Measurements from ENCODE around the gene PPP1R37.

Gene PPP1R37

DNA sequence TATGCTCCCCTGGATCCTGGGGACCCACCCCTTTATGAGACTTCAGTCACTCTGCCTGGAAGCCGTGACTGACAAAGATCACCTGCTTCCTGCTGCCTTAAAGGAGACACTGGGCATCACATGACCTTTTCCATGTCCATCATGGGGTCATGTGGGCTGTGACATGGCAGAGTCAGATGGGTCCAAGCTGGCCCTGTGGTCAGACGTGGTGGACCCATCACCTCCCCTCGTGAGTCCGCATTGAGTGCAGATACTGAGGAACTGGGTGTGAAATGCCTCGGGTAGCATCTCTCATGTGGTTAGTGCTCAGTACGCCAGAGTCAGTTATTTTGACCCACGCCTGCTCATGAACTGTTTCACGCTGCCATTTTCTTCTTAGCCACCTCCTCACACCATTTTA is 40.7 kb downstream of the PPP1R37 start:
- POLR2A ChIA-PET: no interaction called here
- H3K4me3 ChIP-seq (ENCODE audit: low read depth, low read length): no peak overlapping the region
- TF ChIP-seq, protein P1, sequence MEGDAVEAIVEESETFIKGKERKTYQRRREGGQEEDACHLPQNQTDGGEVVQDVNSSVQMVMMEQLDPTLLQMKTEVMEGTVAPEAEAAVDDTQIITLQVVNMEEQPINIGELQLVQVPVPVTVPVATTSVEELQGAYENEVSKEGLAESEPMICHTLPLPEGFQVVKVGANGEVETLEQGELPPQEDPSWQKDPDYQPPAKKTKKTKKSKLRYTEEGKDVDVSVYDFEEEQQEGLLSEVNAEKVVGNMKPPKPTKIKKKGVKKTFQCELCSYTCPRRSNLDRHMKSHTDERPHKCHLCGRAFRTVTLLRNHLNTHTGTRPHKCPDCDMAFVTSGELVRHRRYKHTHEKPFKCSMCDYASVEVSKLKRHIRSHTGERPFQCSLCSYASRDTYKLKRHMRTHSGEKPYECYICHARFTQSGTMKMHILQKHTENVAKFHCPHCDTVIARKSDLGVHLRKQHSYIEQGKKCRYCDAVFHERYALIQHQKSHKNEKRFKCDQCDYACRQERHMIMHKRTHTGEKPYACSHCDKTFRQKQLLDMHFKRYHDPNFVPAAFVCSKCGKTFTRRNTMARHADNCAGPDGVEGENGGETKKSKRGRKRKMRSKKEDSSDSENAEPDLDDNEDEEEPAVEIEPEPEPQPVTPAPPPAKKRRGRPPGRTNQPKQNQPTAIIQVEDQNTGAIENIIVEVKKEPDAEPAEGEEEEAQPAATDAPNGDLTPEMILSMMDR (IDR thresholded peaks at IDR 0.05; ENCODE audit: insufficient read depth, low read length, missing control alignments): no peak
- no peak for DNase-seq (ENCODE audit: low read depth, low spot score)
- CTCF ChIA-PET: interaction anchor here (1.0 to 5.3 kb wide), 3 partner anchors 8 to 30 kb away, joined by 3 to 50 read pairs (median 3); no protein-coding TSS in a partner anchor

- H3K4me3 ChIP-seq (ENCODE audit: low read depth, low read length): no peak overlapping the region
- DNase-seq (ENCODE audit: low read depth, low spot score): no peak
- CTCF ChIA-PET: interaction anchor here (1.0 to 5.3 kb wide), 3 partner anchors 10 to 112 kb away, joined by 3 to 50 read pairs (median 4); no protein-coding TSS in a partner anchor
- POLR2A ChIA-PET: interaction anchor here (0.5 kb wide), 1 partner anchor 55 kb away, joined by 3 read pairs; no protein-coding TSS in a partner anchor
- TF ChIP-seq, protein P1 (IDR thresholded peaks at IDR 0.05; ENCODE audit: insufficient read depth, low read length, missing control alignments): no peak
These were observed 42.4 kb downstream of the PPP1R37 start for GRCh38 chr19:45135176-45135885.

DNA sequence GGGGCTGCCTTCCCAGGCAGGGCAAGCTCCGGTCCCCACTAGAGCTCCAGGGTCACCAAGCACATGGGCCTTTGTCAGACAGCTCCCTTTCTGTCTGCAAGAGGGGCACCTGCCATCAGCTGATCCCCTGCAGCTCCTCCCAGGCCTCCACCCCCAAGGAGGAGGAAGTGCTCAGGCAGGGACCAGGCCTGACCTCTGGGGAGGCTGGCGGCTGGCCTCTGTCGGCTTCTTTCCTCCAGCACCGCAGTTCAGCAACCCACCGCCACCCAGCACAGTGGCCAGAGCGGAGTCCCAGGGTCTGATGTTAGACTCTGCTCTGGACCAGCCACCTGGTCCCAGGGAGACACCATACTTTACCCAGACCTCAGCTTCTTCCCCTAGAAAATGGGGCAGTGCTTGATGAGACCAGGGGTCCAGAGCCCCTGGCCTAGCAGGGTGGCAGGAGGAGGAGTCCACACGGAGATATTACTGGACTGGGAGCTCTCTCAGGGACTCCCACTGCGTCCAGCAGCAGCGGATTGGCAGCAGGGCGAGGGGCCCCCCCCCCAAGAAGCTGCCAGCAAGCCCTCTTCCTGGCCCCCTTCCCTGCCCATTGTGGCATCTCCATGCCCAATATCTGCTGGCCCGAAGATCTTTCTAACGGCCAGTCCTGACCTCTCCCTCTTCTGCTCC is 43.7 kb downstream of the PPP1R37 start:
- H3K4me3 ChIP-seq (ENCODE audit: low read depth, low read length): no peak overlapping the region
- ChIA-PET POLR2A (no interaction called here), CTCF (interaction anchor here (1.0 to 5.3 kb wide), 5 partner anchors 11 to 111 kb away, joined by 3 to 50 read pairs (median 4); no protein-coding TSS in a partner anchor)
- no peak for DNase-seq (ENCODE audit: low read depth, low spot score)
- TF ChIP-seq, protein P1 (IDR thresholded peaks at IDR 0.05; ENCODE audit: insufficient read depth, low read length, missing control alignments): no peak

DNA sequence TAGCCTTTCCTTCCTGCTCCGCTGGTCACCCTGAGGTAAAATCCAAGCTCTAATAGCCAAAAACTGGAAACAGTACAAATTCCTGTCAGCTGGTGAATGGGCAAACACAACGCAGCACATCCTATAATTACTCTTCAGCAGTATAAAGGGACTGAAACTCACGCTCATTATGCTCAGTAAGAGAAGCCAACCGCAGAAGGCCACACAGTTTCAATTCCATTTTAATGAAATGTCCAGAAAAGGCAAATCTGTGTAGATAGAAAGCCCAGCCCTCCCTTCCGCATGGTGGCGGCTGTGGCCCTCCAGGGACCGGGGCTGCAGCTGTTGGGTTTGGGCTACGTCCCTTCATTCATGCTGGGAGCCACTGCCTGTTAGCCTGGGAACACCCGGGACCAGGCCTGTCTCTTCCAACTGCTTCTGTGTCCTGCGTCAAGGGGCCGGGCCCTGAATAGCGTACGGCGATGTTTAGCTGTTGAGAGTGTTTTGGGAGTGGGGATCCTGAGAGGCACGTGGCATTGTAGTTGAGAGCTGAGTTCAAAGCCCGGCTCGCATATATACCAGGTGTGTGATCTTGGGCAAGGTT is 44.3 kb downstream of the PPP1R37 start:
- H3K4me3 ChIP-seq (ENCODE audit: low read depth, low read length): no peak overlapping the region
- CTCF ChIA-PET: interaction anchor here (1.5 to 5.3 kb wide), 3 partner anchors 11 to 14 kb away, joined by 4 to 50 read pairs (median 5); no protein-coding TSS in a partner anchor

GRCh38 chr19:45138303-45138751 is 45.3 kb downstream of the PPP1R37 start:
- DNase-seq (ENCODE audit: low read depth, low spot score): no peak
- no peak overlapping the region for H3K4me3 ChIP-seq (ENCODE audit: low read depth, low read length)
- TF ChIP-seq, protein P1 (IDR thresholded peaks at IDR 0.05; ENCODE audit: insufficient read depth, low read length, missing control alignments): no peak
- ChIA-PET POLR2A (no interaction called here), CTCF (interaction anchor here (1.9 to 5.3 kb wide), 2 partner anchors 10 to 13 kb away, joined by 5 to 50 read pairs; no protein-coding TSS in a partner anchor)

More for the DNA sequence above, 44.3 kb downstream of the PPP1R37 start:
- POLR2A ChIA-PET: no interaction called here
- TF ChIP-seq, protein P1 (IDR thresholded peaks at IDR 0.05; ENCODE audit: insufficient read depth, low read length, missing control alignments): no peak
- no peak for DNase-seq (ENCODE audit: low read depth, low spot score)
